Measurements from ENCODE around the gene PLEKHA6. TPM values are rescaled to one million over a fixed set of nuclear protein-coding genes. Genes with fewer than 3 reads are reported as not detected.

PLEKHA6 gene
- total RNA-seq, 1 donor from 2014 or later: 1.0 TPM

- no peak overlapping the region for H3K4me3 ChIP-seq (ENCODE audit: low read length in 3 of 3)
- H3K27me3 ChIP-seq (ENCODE audit: control insufficient read depth in 3 of 3, insufficient read depth in 3 of 3, low read length in 3 of 3): peaks cover 0 to 2% (median 0%) of the 10 kb centered on the region in 3 donors
- H3K9me3 ChIP-seq (ENCODE audit: control insufficient read depth in 3 of 3, low read length in 3 of 3): no peaks in the 10 kb centered on the region
- H3K9ac ChIP-seq (ENCODE audit: low read depth in 1 of 3, low read length in 3 of 3): no peak overlapping the region
- H3K36me3 ChIP-seq (ENCODE audit: control insufficient read depth in 3 of 3, insufficient read depth in 3 of 3, low read length in 3 of 3): no peaks in the 10 kb centered on the region
- peaks cover 0 to 8% (median 6%) of the 10 kb centered on the region in 3 donors for H3K4me1 ChIP-seq (ENCODE audit: control insufficient read depth in 3 of 3, insufficient read depth in 3 of 3, low read length in 3 of 3)
- H3K27ac ChIP-seq (ENCODE audit: low read depth, low read length): no peak overlapping the region
Observed at GRCh38 chr1:204340081-204340889, 19.4 kb downstream of the PLEKHA6 start.

- H3K4me3 ChIP-seq (ENCODE audit: low read length in 3 of 3): no peak overlapping the region
Observed at GRCh38 chr1:204339541-204339940, 20.2 kb downstream of the PLEKHA6 start.

GRCh38 chr1:204338997-204339396 is 20.7 kb downstream of the PLEKHA6 start:
- Histone ChIP-seq H3K9ac (ENCODE audit: low read depth in 1 of 3, low read length in 3 of 3) (no peak overlapping the region), H3K27me3 (ENCODE audit: control insufficient read depth in 3 of 3, insufficient read depth in 3 of 3, low read length in 3 of 3) (peaks cover 0 to 4% (median 0%) of the 10 kb centered on the region in 3 donors), H3K4me3 (ENCODE audit: low read length in 3 of 3) (no peak overlapping the region), H3K4me1 (ENCODE audit: control insufficient read depth in 3 of 3, insufficient read depth in 3 of 3, low read length in 3 of 3) (peaks cover 0 to 8% (median 7%) of the 10 kb centered on the region in 3 donors), H3K27ac (ENCODE audit: low read depth, low read length) (no peak overlapping the region), H3K9me3 (ENCODE audit: control insufficient read depth in 3 of 3, low read length in 3 of 3) (no peaks in the 10 kb centered on the region), H3K36me3 (ENCODE audit: control insufficient read depth in 3 of 3, insufficient read depth in 3 of 3, low read length in 3 of 3) (no peaks in the 10 kb centered on the region)

More at GRCh38 chr1:204339541-204339940, 20.2 kb downstream of the PLEKHA6 start:
- Histone ChIP-seq H3K27ac (ENCODE audit: low read depth, low read length) (no peak overlapping the region), H3K9me3 (ENCODE audit: control insufficient read depth in 3 of 3, low read length in 3 of 3) (no peaks in the 10 kb centered on the region), H3K9ac (ENCODE audit: low read depth in 1 of 3, low read length in 3 of 3) (no peak overlapping the region), H3K4me1 (ENCODE audit: control insufficient read depth in 3 of 3, insufficient read depth in 3 of 3, low read length in 3 of 3) (peaks cover 0 to 8% (median 7%) of the 10 kb centered on the region in 3 donors), H3K27me3 (ENCODE audit: control insufficient read depth in 3 of 3, insufficient read depth in 3 of 3, low read length in 3 of 3) (peaks cover 0 to 2% (median 0%) of the 10 kb centered on the region in 3 donors), H3K36me3 (ENCODE audit: control insufficient read depth in 3 of 3, insufficient read depth in 3 of 3, low read length in 3 of 3) (no peaks in the 10 kb centered on the region)

GRCh38 chr1:204338360-204338759 is 21.4 kb downstream of the PLEKHA6 start:
- no peaks in the 10 kb centered on the region for H3K36me3 ChIP-seq (ENCODE audit: control insufficient read depth in 3 of 3, insufficient read depth in 3 of 3, low read length in 3 of 3)
- H3K27me3 ChIP-seq (ENCODE audit: control insufficient read depth in 3 of 3, insufficient read depth in 3 of 3, low read length in 3 of 3): peaks cover 0 to 6% (median 0%) of the 10 kb centered on the region in 3 donors
- H3K4me3 ChIP-seq (ENCODE audit: low read length in 3 of 3): no peak overlapping the region
- peaks cover under 1 to 12% (median 12%) of the 10 kb centered on the region in 3 donors for H3K4me1 ChIP-seq (ENCODE audit: control insufficient read depth in 3 of 3, insufficient read depth in 3 of 3, low read length in 3 of 3)
- no peak overlapping the region for H3K27ac ChIP-seq (ENCODE audit: low read depth, low read length)
- H3K9ac ChIP-seq (ENCODE audit: low read depth in 1 of 3, low read length in 3 of 3): no peak overlapping the region
- no peaks in the 10 kb centered on the region for H3K9me3 ChIP-seq (ENCODE audit: control insufficient read depth in 3 of 3, low read length in 3 of 3)

GRCh38 chr1:204337583-204337982 is 22.1 kb downstream of the PLEKHA6 start:
- H3K27me3 ChIP-seq (ENCODE audit: control insufficient read depth in 3 of 3, insufficient read depth in 3 of 3, low read length in 3 of 3): peaks cover 0 to 6% (median 0%) of the 10 kb centered on the region in 3 donors
- H3K9ac ChIP-seq (ENCODE audit: low read depth in 1 of 3, low read length in 3 of 3): no peak overlapping the region
- no peaks in the 10 kb centered on the region for H3K9me3 ChIP-seq (ENCODE audit: control insufficient read depth in 3 of 3, low read length in 3 of 3)
- H3K27ac ChIP-seq (ENCODE audit: low read depth, low read length): no peak overlapping the region
- no peaks in the 10 kb centered on the region for H3K36me3 ChIP-seq (ENCODE audit: control insufficient read depth in 3 of 3, insufficient read depth in 3 of 3, low read length in 3 of 3)
- peaks cover 8 to 16% (median 13%) of the 10 kb centered on the region in 3 donors for H3K4me1 ChIP-seq (ENCODE audit: control insufficient read depth in 3 of 3, insufficient read depth in 3 of 3, low read length in 3 of 3)
- H3K4me3 ChIP-seq (ENCODE audit: low read length in 3 of 3): no peak overlapping the region

- no peak overlapping the region for H3K9ac ChIP-seq (ENCODE audit: low read depth in 1 of 3, low read length in 3 of 3)
- H3K27ac ChIP-seq (ENCODE audit: low read depth, low read length): no peak overlapping the region
- H3K27me3 ChIP-seq (ENCODE audit: control insufficient read depth in 3 of 3, insufficient read depth in 3 of 3, low read length in 3 of 3): peaks cover 0 to 6% (median 0%) of the 10 kb centered on the region in 3 donors
- H3K4me3 ChIP-seq (ENCODE audit: low read length in 3 of 3): no peak overlapping the region
- peaks cover 8 to 16% (median 13%) of the 10 kb centered on the region in 3 donors for H3K4me1 ChIP-seq (ENCODE audit: control insufficient read depth in 3 of 3, insufficient read depth in 3 of 3, low read length in 3 of 3)
- H3K36me3 ChIP-seq (ENCODE audit: control insufficient read depth in 3 of 3, insufficient read depth in 3 of 3, low read length in 3 of 3): no peaks in the 10 kb centered on the region
- H3K9me3 ChIP-seq (ENCODE audit: control insufficient read depth in 3 of 3, low read length in 3 of 3): no peaks in the 10 kb centered on the region
Observed at GRCh38 chr1:204337036-204337429, 22.7 kb downstream of the PLEKHA6 start.

- H3K9ac ChIP-seq (ENCODE audit: low read depth in 1 of 3, low read length in 3 of 3): no peak overlapping the region
- peaks cover 8 to 16% (median 13%) of the 10 kb centered on the region in 3 donors for H3K4me1 ChIP-seq (ENCODE audit: control insufficient read depth in 3 of 3, insufficient read depth in 3 of 3, low read length in 3 of 3)
- no peak overlapping the region for H3K4me3 ChIP-seq (ENCODE audit: low read length in 3 of 3)
- no peak overlapping the region for H3K27ac ChIP-seq (ENCODE audit: low read depth, low read length)
- H3K9me3 ChIP-seq (ENCODE audit: control insufficient read depth in 3 of 3, low read length in 3 of 3): no peaks in the 10 kb centered on the region
- no peaks in the 10 kb centered on the region for H3K36me3 ChIP-seq (ENCODE audit: control insufficient read depth in 3 of 3, insufficient read depth in 3 of 3, low read length in 3 of 3)
- H3K27me3 ChIP-seq (ENCODE audit: control insufficient read depth in 3 of 3, insufficient read depth in 3 of 3, low read length in 3 of 3): peaks cover 0 to 9% (median 0%) of the 10 kb centered on the region in 3 donors
Observed at GRCh38 chr1:204336421-204337035, 23.2 kb downstream of the PLEKHA6 start.

GRCh38 chr1:204335533-204335932 is 24.2 kb downstream of the PLEKHA6 start:
- Histone ChIP-seq H3K9me3 (ENCODE audit: control insufficient read depth in 3 of 3, low read length in 3 of 3) (no peaks in the 10 kb centered on the region), H3K27me3 (ENCODE audit: control insufficient read depth in 3 of 3, insufficient read depth in 3 of 3, low read length in 3 of 3) (peaks cover 0 to 9% (median 0%) of the 10 kb centered on the region in 3 donors), H3K4me1 (ENCODE audit: control insufficient read depth in 3 of 3, insufficient read depth in 3 of 3, low read length in 3 of 3) (peaks cover 8 to 15% (median 13%) of the 10 kb centered on the region in 3 donors), H3K36me3 (ENCODE audit: control insufficient read depth in 3 of 3, insufficient read depth in 3 of 3, low read length in 3 of 3) (no peaks in the 10 kb centered on the region), H3K9ac (ENCODE audit: low read depth in 1 of 3, low read length in 3 of 3) (no peak overlapping the region), H3K4me3 (ENCODE audit: low read length in 3 of 3) (no peak overlapping the region), H3K27ac (ENCODE audit: low read depth, low read length) (no peak overlapping the region)

- H3K36me3 ChIP-seq (ENCODE audit: control insufficient read depth in 3 of 3, insufficient read depth in 3 of 3, low read length in 3 of 3): no peaks in the 10 kb centered on the region
Observed at GRCh38 chr1:204335085-204335484, 24.6 kb downstream of the PLEKHA6 start.

GRCh38 chr1:204334455-204334854 is 25.3 kb downstream of the PLEKHA6 start:
- Histone ChIP-seq H3K9ac (ENCODE audit: low read depth in 1 of 3, low read length in 3 of 3) (no peak overlapping the region), H3K4me3 (ENCODE audit: low read length in 3 of 3) (no peak overlapping the region), H3K27ac (ENCODE audit: low read depth, low read length) (no peak overlapping the region), H3K36me3 (ENCODE audit: control insufficient read depth in 3 of 3, insufficient read depth in 3 of 3, low read length in 3 of 3) (no peaks in the 10 kb centered on the region), H3K27me3 (ENCODE audit: control insufficient read depth in 3 of 3, insufficient read depth in 3 of 3, low read length in 3 of 3) (peaks cover 0 to 9% (median 0%) of the 10 kb centered on the region in 3 donors), H3K4me1 (ENCODE audit: control insufficient read depth in 3 of 3, insufficient read depth in 3 of 3, low read length in 3 of 3) (peaks cover 8 to 13% (median 13%) of the 10 kb centered on the region in 3 donors), H3K9me3 (ENCODE audit: control insufficient read depth in 3 of 3, low read length in 3 of 3) (no peaks in the 10 kb centered on the region)

More at GRCh38 chr1:204335085-204335484, 24.6 kb downstream of the PLEKHA6 start:
- H3K27ac ChIP-seq (ENCODE audit: low read depth, low read length): no peak overlapping the region
- no peak overlapping the region for H3K9ac ChIP-seq (ENCODE audit: low read depth in 1 of 3, low read length in 3 of 3)
- no peak overlapping the region for H3K4me3 ChIP-seq (ENCODE audit: low read length in 3 of 3)
- H3K9me3 ChIP-seq (ENCODE audit: control insufficient read depth in 3 of 3, low read length in 3 of 3): no peaks in the 10 kb centered on the region
- peaks cover 0 to 9% (median 0%) of the 10 kb centered on the region in 3 donors for H3K27me3 ChIP-seq (ENCODE audit: control insufficient read depth in 3 of 3, insufficient read depth in 3 of 3, low read length in 3 of 3)
- peaks cover 8 to 13% (median 13%) of the 10 kb centered on the region in 3 donors for H3K4me1 ChIP-seq (ENCODE audit: control insufficient read depth in 3 of 3, insufficient read depth in 3 of 3, low read length in 3 of 3)
